GM23248 (cell line): ENCODE measurements around the gene CDKN2B. TPM values are rescaled to one million over a fixed set of nuclear protein-coding genes. Genes with fewer than 3 reads are reported as not detected.
A peak's percentile ranks its signal among the peaks of the same experiment; 100 is the strongest.

Experiments used
- DNase-seq: peaks from one replicate; pipeline ENCODE4 v3.0.0-alpha.2; 2015
- H2AFZ ChIP-seq: fragments of 200-600 bp; sonication (generic); 2 replicates; pipeline ENCODE4 v1.6.1; 2016; ENCODE audit warnings: antibody characterized with exemption
- H3F3A ChIP-seq: fragments of 200-600 bp; sonication (generic); 2 replicates; pipeline ENCODE4 v1.6.1; 2016; ENCODE audit warnings: mild to moderate bottlenecking, antibody characterized with exemption, mixed run types; ENCODE audit not compliant: insufficient read depth
- H3K27ac ChIP-seq: fragments of 200-600 bp; sonication (generic); 2 replicates; pipeline ENCODE4 v1.5.1; 2016; ENCODE audit warnings: mild to moderate bottlenecking
- H3K27me3 ChIP-seq: fragments of 200-600 bp; sonication (generic); replicated peaks from 2 replicates; pipeline ENCODE4 v1.6.1; 2016; ENCODE audit warnings: mild to moderate bottlenecking; ENCODE audit not compliant: insufficient read depth
- H3K36me3 ChIP-seq: fragments of 200-600 bp; sonication (generic); 2 replicates; pipeline ENCODE4 v1.6.1; 2016; ENCODE audit warnings: low read depth, mild to moderate bottlenecking
- H3K4me1 ChIP-seq: fragments of 200-600 bp; sonication (generic); 2 replicates; pipeline ENCODE4 v1.6.1; 2016; ENCODE audit warnings: mild to moderate bottlenecking; ENCODE audit not compliant: insufficient read depth
- H3K4me2 ChIP-seq: fragments of 200-600 bp; sonication (generic); one replicate; pipeline ENCODE4 v1.6.1; 2016; ENCODE audit warnings: mild to moderate bottlenecking; ENCODE audit not compliant: unreplicated experiment
- H3K4me3 ChIP-seq: fragments of 200-600 bp; sonication (generic); 2 replicates; pipeline ENCODE4 v1.5.1; 2016; ENCODE audit warnings: mild to moderate bottlenecking
- H3K79me2 ChIP-seq: fragments of 200-600 bp; sonication (generic); 2 replicates; pipeline ENCODE4 v1.6.1; 2016; ENCODE audit warnings: mild to moderate bottlenecking; ENCODE audit not compliant: insufficient read depth
- H3K9ac ChIP-seq: fragments of 200-600 bp; sonication (generic); 2 replicates; pipeline ENCODE4 v1.6.1; 2016; ENCODE audit warnings: mild to moderate bottlenecking
- H3K9me2 ChIP-seq: fragments of 200-600 bp; sonication (generic); 2 replicates; pipeline ENCODE4 v1.6.1; 2016; ENCODE audit warnings: mixed run types, mild to moderate bottlenecking, moderate library complexity; ENCODE audit not compliant: insufficient read depth
- H3K9me3 ChIP-seq: fragments of 200-600 bp; sonication (generic); one replicate; pipeline ENCODE4 v1.6.1; 2017; ENCODE audit warnings: low read depth
- H4K20me1 ChIP-seq: fragments of 200-600 bp; sonication (generic); 2 replicates; pipeline ENCODE4 v1.6.0; 2016; ENCODE audit not compliant: insufficient read depth
- EZH2 ChIP-seq: fragments of 200-600 bp; sonication (generic); IDR thresholded peaks from 2 replicates; pipeline ENCODE4 v1.6.1; 2018; ENCODE audit warnings: antibody characterized with exemption, mild to moderate bottlenecking; ENCODE audit not compliant: insufficient read depth, poor library complexity, severe bottlenecking
- EZH2phosphoT487 ChIP-seq: fragments of 200-600 bp; sonication (generic); IDR thresholded peaks from 2 replicates; pipeline ENCODE4 v1.6.1; 2018; ENCODE audit warnings: antibody characterized with exemption, moderate library complexity, mild to moderate bottlenecking, low read depth; ENCODE audit not compliant: insufficient read depth
- WGBS, 2 experiments: methylation state at CpG; one replicate each; pipeline ENCODE4 v1.1.6; 2015 to 2017; ENCODE audit warnings: low lambda C conversion rate in 2 of 2, low coverage in 1 of 2; ENCODE audit errors: missing lambda C conversion rate in 2 of 2; 5-methylcytosine and 5-hydroxymethylcytosine counted together
- in situ Hi-C: fragments of 300-500 bp; cut with MboI; formaldehyde crosslinking; loops from 2 replicates; pipeline ENCODE4 v1.15.0; 2020
- polyA plus RNA-seq: library from polyadenylated mRNA; unstranded; fragments of >200 nt; fragmentation: Nextera tagmentation; extraction: Ambion mirVana; gene quantifications from 2 replicates; pipeline ENCODE4 v1.2.1, GENCODE V29; 2016
- total RNA-seq: library from RNA; depleted of rRNA; stranded (reverse); fragments of >200 nt; shearing (Covaris generic); gene quantifications from 2 replicates; pipeline ENCODE4 v1.2.3, GENCODE V29; 2014

The CDKN2B gene
- total and polyA plus RNA-seq, 2 experiments from 2014 or later = 6.7 to 10.6 TPM

DNA sequence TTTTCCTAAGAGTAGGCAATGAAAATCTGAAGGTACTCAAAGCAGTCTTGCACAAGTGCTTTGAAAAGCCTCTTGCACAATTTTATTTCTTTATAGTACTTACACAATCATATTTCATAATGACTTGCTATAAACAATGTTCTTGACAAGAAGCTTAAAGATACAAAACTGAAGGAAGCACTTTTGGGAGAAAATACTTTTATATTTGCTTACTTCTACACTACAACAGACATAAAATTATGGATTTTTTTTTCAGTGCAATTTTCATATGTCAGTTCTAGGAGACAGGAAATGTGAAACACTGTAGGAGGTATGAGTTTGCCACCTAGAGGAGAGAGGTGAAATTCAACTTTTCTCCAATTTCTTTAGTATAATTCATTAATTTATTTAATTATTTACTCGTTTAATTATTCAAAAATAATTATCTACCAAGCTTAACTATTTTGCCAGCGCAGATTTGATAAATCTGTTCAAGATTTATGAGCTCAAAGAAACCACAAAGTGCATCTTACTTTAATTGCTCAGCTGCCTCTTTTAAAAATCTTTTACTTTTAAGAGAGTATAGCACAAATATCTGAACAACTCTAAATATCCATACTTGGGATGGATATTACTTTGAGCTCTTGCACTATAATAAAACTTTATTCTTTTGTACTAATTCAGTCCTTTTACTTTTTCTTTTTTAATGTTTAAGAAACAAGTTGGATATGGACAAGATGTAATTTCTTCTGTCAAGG lies 29.0 kb upstream of the CDKN2B start:
- no peaks in the 10 kb centered on the region for H3K79me2 ChIP-seq
- no peaks in the 10 kb centered on the region for H4K20me1 ChIP-seq
- TF ChIP-seq EZH2phosphoT487 (no peak), EZH2 (no peak)
- no peaks in the 10 kb centered on the region for H3K9me2 ChIP-seq
- DNase-seq = peak; percentile 71
- peaks cover 28% of the 10 kb centered on the region for H3F3A ChIP-seq
- H3K27ac ChIP-seq = no peak overlapping the region
- no peaks in the 10 kb centered on the region for H3K36me3 ChIP-seq
- H3K27me3 ChIP-seq = no peaks in the 10 kb centered on the region
- H3K9ac ChIP-seq = no peak overlapping the region
- H3K4me2 ChIP-seq = peak overlapping the region; percentile 10
- 17 to 29% methylated on average over 2 of the region's 2 CpGs for WGBS, 2 experiments
- H3K4me3 ChIP-seq = no peak overlapping the region
- in situ Hi-C loops = no loop called here
- no peaks in the 10 kb centered on the region for H3K9me3 ChIP-seq
- no peak overlapping the region for H2AFZ ChIP-seq
- H3K4me1 ChIP-seq = peaks cover 51% of the 10 kb centered on the region

DNA sequence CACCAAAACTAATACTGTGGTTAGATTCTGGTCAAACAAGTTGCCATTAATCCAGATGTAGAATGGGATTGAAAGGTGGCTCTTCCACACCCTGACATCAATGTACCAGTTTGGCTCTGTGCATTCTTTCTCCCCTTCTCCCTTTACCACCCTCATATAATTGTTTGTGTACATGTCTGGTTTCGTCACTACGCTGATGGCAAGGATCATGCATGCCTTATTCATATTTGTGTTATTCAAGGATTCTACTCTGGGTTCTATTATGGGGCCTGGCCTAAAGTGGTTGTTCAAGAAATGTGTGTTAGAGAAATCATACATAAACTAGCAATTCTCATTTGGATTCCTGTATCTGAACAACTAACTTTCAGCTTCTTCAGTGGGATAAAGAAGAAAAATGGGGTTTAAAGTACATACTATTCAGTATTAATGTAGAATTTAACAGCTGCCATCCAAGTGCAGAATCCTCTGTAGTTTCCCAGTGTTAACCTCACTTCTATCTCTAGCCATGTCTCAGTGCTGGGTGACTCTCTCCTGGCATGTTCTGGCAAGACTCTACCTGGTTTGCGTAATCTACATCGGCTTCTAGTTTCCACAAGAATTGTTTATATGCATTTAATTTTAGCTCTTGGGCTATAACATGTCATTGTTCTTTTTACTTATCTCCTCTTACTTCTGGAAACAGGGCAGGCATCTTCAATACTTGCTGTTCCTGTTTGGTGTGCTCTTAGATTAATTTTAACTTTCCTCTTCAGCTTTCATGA lies 27.9 kb upstream of the CDKN2B start:
- DNase-seq = peak; percentile 40
- Histone ChIP-seq H3K4me3 (no peak overlapping the region), H3K9me3 (no peaks in the 10 kb centered on the region), H3K9ac (no peak overlapping the region), H2AFZ (no peak overlapping the region; the same call in 1 of the 2 replicates), H3K36me3 (no peaks in the 10 kb centered on the region), H3K27me3 (no peaks in the 10 kb centered on the region), H3K9me2 (no peaks in the 10 kb centered on the region), H4K20me1 (no peaks in the 10 kb centered on the region), H3F3A (peaks cover 23% of the 10 kb centered on the region), H3K79me2 (no peaks in the 10 kb centered on the region), H3K27ac (no peak overlapping the region), H3K4me2 (no peak overlapping the region), H3K4me1 (peaks cover 46% of the 10 kb centered on the region)
- 80 to 85% methylated on average over 4 of the region's 4 CpGs for WGBS, 2 experiments
- in situ Hi-C loops = no loop called here
- no peak for TF ChIP-seq EZH2
- TF ChIP-seq EZH2phosphoT487 = no peak

GRCh38 chr9:22035591-22036011 lies 26.5 kb upstream of the CDKN2B start:
- peak; percentile 12 for DNase-seq

GRCh38 chr9:22033012-22033630 lies 24.0 kb upstream of the CDKN2B start:
- H3K79me2 ChIP-seq = no peaks in the 10 kb centered on the region
- H3K9ac ChIP-seq = no peak overlapping the region
- no peaks in the 10 kb centered on the region for H3K36me3 ChIP-seq
- H3K4me3 ChIP-seq = no peak overlapping the region
- peaks cover 32% of the 10 kb centered on the region for H3K4me1 ChIP-seq
- in situ Hi-C loops = no loop called here
- H3K9me3 ChIP-seq = no peaks in the 10 kb centered on the region
- H3K27ac ChIP-seq = no peak overlapping the region
- TF ChIP-seq EZH2phosphoT487 (no peak), EZH2 (no peak)
- WGBS, 2 experiments = 73 to 80% methylated on average over 8 of the region's 8 CpGs
- DNase-seq = no peak
- H3K4me2 ChIP-seq = no peak overlapping the region
- peaks cover 16% of the 10 kb centered on the region for H3F3A ChIP-seq
- H3K9me2 ChIP-seq = no peaks in the 10 kb centered on the region
- no peak overlapping the region for H2AFZ ChIP-seq
- no peaks in the 10 kb centered on the region for H3K27me3 ChIP-seq
- no peaks in the 10 kb centered on the region for H4K20me1 ChIP-seq

More at GRCh38 chr9:22035591-22036011, 26.5 kb upstream of the CDKN2B start:
- Histone ChIP-seq H3K9ac (no peak overlapping the region), H4K20me1 (no peaks in the 10 kb centered on the region), H3K4me3 (no peak overlapping the region), H3K36me3 (no peaks in the 10 kb centered on the region), H3K9me3 (no peaks in the 10 kb centered on the region), H2AFZ (no peak overlapping the region), H3F3A (peaks cover 15% of the 10 kb centered on the region), H3K27me3 (no peaks in the 10 kb centered on the region), H3K4me2 (no peak overlapping the region), H3K9me2 (no peaks in the 10 kb centered on the region), H3K27ac (no peak overlapping the region), H3K79me2 (no peaks in the 10 kb centered on the region), H3K4me1 (peaks cover 36% of the 10 kb centered on the region)
- WGBS, 2 experiments = 68 to 84% methylated on average over 2 of the region's 2 CpGs
- in situ Hi-C loops = no loop called here
- TF ChIP-seq EZH2phosphoT487 (no peak), EZH2 (no peak)
